Measurements from ENCODE around the gene TMEM132D. TPM values are rescaled to one million over a fixed set of nuclear protein-coding genes. Genes with fewer than 3 reads are reported as not detected.

Gene TMEM132D
- total RNA-seq, 2 experiments from 2014 or later: not detected

- Mint-ChIP-seq H3K4me3 (no peak overlapping the region), H3K36me3 (no peaks in the 10 kb centered on the region), H3K9me3 (no peaks in the 10 kb centered on the region), H3K4me1 (no peaks in the 10 kb centered on the region), H3K27me3 (peaks cover 5% of the 10 kb centered on the region), H3K27ac (no peak overlapping the region)
- no peak for DNase-seq
Measured at GRCh38 chr12:129854591-129854990, 49.2 kb downstream of the TMEM132D start.

DNA sequence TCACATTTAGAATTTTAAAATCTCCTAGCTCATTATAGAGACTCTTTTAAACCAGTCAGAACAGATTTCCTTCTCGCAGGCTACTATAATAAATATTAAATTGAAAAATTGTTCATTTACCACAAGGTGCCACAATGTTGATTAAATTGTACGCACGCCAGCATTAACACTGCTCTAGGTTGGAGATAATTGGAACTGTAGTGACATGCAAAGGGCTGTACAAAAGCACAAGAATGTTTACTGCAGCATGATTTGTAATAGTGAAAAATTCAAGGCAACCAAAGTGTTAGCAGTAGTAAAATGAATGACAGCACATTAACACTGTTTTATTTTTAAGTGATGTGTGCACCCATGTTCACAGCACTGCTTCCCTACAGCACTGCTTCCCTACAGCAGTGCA is 52.5 kb downstream of the TMEM132D start:
- Mint-ChIP-seq H3K9me3 (no peaks in the 10 kb centered on the region), H3K4me3 (no peak overlapping the region), H3K27ac (no peak overlapping the region), H3K27me3 (peaks cover 7% of the 10 kb centered on the region), H3K4me1 (no peaks in the 10 kb centered on the region), H3K36me3 (no peaks in the 10 kb centered on the region)
- no peak for DNase-seq

- Mint-ChIP-seq H3K9me3 (no peaks in the 10 kb centered on the region), H3K4me1 (no peaks in the 10 kb centered on the region), H3K27ac (no peak overlapping the region), H3K4me3 (no peak overlapping the region), H3K27me3 (peaks cover 7% of the 10 kb centered on the region), H3K36me3 (no peaks in the 10 kb centered on the region)
- DNase-seq: no peak
Measured at GRCh38 chr12:129848876-129849275, 54.9 kb downstream of the TMEM132D start.

DNA sequence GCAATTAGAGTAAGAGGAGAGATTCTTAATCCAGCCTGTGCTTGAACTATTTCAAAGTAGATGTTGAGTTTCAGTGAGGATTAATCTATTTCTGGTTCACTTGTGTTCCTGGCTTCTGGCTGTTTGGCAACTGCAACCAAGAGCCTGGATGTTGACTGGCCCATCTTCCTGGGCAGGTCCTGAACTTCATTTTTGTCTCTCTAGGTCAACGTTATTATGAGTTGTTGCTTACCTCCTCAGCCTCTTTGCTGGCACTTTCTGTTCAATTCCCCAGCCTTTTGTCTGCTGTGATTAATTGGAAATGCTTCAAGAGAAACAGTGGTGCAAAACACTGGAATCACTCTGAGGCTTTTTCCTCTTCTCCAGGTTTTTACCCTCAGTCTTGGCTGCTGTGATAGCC is 56.8 kb downstream of the TMEM132D start:
- Mint-ChIP-seq H3K27me3 (peaks cover 7% of the 10 kb centered on the region), H3K9me3 (no peaks in the 10 kb centered on the region), H3K36me3 (no peaks in the 10 kb centered on the region), H3K4me1 (no peaks in the 10 kb centered on the region), H3K27ac (no peak overlapping the region), H3K4me3 (no peak overlapping the region)
- no peak for DNase-seq

DNA sequence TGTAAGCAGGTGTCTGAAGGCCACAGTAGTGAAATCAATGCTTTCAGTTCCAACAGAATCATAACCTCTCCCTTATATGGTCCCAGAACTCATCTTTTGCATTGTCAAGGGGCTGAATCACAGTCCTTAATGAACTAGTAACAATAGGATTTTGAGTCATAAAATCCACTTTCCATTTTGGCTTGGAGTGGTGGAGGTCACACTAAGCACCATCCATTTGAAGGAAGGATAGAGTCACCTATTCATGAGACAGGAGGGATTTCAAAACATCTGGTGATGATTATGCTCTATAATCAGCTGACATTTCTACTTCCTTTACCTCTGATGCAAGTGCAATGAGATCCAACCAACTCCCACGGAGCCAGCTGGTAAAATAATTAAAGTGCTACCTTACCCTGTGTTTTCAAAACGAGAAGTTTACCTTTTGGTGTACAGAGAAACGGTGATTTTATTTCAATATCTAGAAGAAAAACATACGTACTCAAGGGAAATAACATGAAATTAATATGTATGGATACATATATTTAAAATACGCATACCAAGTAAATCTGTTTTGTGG is 59.1 kb downstream of the TMEM132D start:
- no peak for DNase-seq
- Mint-ChIP-seq H3K4me3 (no peak overlapping the region), H3K36me3 (no peaks in the 10 kb centered on the region), H3K4me1 (no peaks in the 10 kb centered on the region), H3K9me3 (no peaks in the 10 kb centered on the region), H3K27me3 (peaks cover 3% of the 10 kb centered on the region), H3K27ac (no peak overlapping the region)

DNA sequence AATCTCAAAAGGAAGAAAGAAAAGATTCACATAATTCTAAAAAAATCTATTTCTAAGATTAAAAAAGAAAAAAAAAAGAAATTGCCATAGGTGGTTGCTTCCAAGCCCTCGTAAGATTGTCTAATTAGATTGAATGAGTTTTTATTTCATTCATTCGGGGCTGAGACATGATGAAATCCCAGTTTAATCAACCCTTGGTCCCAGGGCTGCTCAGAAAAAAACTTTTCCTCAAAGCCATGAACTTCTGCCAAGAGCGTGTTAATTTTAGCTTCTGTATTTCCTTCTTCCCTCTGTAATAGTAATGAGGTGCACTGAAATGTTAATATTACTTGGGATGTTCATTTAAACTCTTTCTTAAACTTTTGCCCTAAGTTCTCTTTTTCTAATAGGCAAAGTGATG is 62.6 kb downstream of the TMEM132D start:
- no peaks in the 10 kb centered on the region for H3K4me1 Mint-ChIP-seq
- H3K27ac Mint-ChIP-seq: no peak overlapping the region
- no peak for DNase-seq
- no peak overlapping the region for H3K4me3 Mint-ChIP-seq
- no peaks in the 10 kb centered on the region for H3K9me3 Mint-ChIP-seq
- H3K27me3 Mint-ChIP-seq: no peaks in the 10 kb centered on the region
- no peaks in the 10 kb centered on the region for H3K36me3 Mint-ChIP-seq

GRCh38 chr12:129840145-129840884 is 63.5 kb downstream of the TMEM132D start:
- Mint-ChIP-seq H3K9me3 (no peaks in the 10 kb centered on the region), H3K36me3 (no peaks in the 10 kb centered on the region), H3K27ac (no peak overlapping the region), H3K4me1 (no peaks in the 10 kb centered on the region), H3K27me3 (no peaks in the 10 kb centered on the region), H3K4me3 (no peak overlapping the region)
- no peak for DNase-seq

DNA sequence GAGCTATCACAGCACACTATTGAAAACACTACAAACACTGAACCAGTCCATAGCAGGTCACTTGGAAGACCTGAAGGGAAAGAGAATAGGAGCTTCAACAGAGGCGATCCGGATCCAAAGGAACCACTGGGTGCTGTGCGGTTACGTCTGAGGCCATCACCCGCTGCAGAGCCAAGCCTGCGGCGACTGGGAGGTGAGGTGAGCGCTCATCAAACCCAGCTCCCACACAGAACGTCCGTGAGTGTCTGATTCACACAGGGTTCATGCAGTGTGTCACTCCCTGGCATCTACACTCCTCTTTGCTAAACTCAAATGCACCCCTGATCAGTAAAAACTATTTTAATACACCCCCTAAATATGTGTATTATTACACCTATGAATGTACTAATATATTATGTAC is 64.1 kb downstream of the TMEM132D start:
- H3K36me3 Mint-ChIP-seq: no peaks in the 10 kb centered on the region
- H3K27ac Mint-ChIP-seq: no peak overlapping the region
- H3K9me3 Mint-ChIP-seq: no peaks in the 10 kb centered on the region
- no peak for DNase-seq
- H3K4me3 Mint-ChIP-seq: no peak overlapping the region
- H3K27me3 Mint-ChIP-seq: no peaks in the 10 kb centered on the region
- H3K4me1 Mint-ChIP-seq: no peaks in the 10 kb centered on the region

DNA sequence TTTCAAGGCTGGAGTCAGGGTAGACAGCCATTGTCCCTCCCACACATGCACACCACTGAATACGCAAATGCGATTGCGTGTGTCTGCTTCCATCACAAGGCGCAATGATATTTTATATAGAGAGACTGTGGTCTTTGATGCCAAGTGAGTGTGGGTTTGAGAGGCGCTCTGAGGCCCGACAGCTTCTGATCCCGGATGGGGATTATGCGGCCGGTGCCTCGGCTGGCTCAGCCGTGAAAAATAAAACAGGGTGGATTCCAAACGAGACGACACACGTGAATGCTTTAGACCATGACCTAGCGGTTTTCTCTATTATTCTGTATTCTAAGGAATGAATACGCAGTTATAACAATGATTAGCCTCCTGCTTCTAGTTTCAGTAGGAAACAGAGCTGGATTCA is 72.5 kb downstream of the TMEM132D start:
- H3K27me3 Mint-ChIP-seq: no peaks in the 10 kb centered on the region
- H3K4me3 Mint-ChIP-seq: no peak overlapping the region
- H3K27ac Mint-ChIP-seq: no peak overlapping the region
- peaks cover 1% of the 10 kb centered on the region for H3K9me3 Mint-ChIP-seq
- no peak for DNase-seq
- no peaks in the 10 kb centered on the region for H3K4me1 Mint-ChIP-seq
- H3K36me3 Mint-ChIP-seq: no peaks in the 10 kb centered on the region

DNA sequence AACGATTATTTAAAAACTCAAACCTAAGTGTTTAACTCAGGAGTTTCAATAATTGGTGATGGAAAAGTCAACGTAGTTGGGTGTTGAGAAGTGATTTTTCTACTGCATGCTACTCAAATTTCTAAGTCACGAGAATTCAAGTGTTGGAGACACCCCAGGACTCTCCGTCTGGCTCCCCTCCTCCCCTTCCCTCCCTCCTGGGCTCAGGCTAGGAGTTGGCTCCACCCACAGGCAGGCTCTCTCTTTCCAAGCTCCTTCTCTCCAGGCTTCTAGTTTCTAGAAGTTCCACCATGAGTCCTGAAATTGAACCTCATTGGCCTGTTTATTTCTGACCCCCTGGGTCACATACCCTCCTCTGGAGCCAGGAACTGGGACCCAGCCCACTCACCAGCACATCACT is 73.0 kb downstream of the TMEM132D start:
- Mint-ChIP-seq H3K36me3 (no peaks in the 10 kb centered on the region), H3K27ac (no peak overlapping the region), H3K9me3 (peaks cover 1% of the 10 kb centered on the region), H3K27me3 (no peaks in the 10 kb centered on the region), H3K4me3 (no peak overlapping the region), H3K4me1 (no peaks in the 10 kb centered on the region)
- DNase-seq: no peak

GRCh38 chr12:129827866-129828384 is 75.9 kb downstream of the TMEM132D start:
- Mint-ChIP-seq H3K36me3 (no peaks in the 10 kb centered on the region), H3K4me3 (no peak overlapping the region), H3K27me3 (no peaks in the 10 kb centered on the region), H3K9me3 (peaks cover 3% of the 10 kb centered on the region), H3K4me1 (no peaks in the 10 kb centered on the region), H3K27ac (no peak overlapping the region)
- no peak for DNase-seq

DNA sequence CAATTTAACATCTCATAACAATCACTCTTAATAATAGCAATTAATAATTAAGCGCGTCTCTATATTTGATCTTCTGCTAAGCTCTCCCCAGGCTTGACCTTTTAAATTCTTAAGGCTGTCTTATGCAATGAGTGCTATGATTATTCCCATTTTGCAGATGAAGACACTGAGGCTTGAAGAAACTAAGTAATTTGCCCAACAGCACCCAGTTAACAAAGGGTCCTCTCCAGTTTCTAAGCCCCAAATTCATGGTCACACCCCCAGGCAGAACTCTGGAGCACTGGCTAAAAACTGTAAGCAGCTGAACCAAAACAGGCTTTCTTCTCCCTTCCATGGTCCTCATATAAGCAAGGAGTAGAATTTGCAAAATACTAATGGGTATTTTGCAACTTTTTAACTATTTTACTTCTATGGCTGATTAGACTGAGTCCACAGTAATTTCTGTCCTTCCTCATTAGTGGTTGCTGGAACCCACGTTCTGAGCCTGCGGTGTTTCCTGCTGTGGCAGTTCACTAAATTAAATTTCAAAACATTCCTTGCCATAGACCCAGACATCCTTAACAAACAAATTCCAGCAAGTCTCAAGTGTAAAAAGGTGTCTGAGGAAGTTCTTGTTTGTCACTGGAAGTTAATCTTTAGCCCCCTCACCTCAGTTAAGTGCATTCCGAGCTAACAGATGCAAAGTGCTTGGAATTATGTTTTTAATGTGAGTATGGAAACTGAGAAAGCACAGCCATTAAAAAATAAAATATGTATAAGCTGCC is 76.5 kb downstream of the TMEM132D start:
- Mint-ChIP-seq H3K4me1 (no peaks in the 10 kb centered on the region), H3K9me3 (peaks cover 3% of the 10 kb centered on the region), H3K4me3 (no peak overlapping the region), H3K36me3 (no peaks in the 10 kb centered on the region), H3K27me3 (no peaks in the 10 kb centered on the region), H3K27ac (no peak overlapping the region)
- DNase-seq: no peak

DNA sequence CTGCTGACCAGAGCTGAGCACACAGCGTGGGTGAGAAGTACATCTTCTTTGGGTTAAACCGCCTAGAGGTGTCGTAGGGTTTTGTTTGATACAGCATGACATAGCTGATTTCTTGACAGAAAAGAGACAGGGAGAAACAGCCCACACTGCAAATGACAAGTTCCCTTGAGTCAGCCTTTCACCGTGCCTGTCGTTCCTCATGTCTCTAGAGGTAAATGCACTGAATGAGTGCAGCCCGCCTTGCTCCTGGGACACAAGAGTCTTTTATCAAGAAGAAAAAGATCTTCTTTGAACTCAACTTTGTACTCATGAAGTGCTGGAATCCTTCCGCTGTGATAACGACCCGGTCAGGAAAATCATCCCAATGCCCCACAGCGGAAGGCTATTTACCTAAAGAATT is 77.6 kb downstream of the TMEM132D start:
- H3K9me3 Mint-ChIP-seq: peaks cover 3% of the 10 kb centered on the region
- DNase-seq: no peak
- H3K36me3 Mint-ChIP-seq: no peaks in the 10 kb centered on the region
- H3K27me3 Mint-ChIP-seq: no peaks in the 10 kb centered on the region
- H3K4me3 Mint-ChIP-seq: no peak overlapping the region
- H3K4me1 Mint-ChIP-seq: no peaks in the 10 kb centered on the region
- no peak overlapping the region for H3K27ac Mint-ChIP-seq

DNA sequence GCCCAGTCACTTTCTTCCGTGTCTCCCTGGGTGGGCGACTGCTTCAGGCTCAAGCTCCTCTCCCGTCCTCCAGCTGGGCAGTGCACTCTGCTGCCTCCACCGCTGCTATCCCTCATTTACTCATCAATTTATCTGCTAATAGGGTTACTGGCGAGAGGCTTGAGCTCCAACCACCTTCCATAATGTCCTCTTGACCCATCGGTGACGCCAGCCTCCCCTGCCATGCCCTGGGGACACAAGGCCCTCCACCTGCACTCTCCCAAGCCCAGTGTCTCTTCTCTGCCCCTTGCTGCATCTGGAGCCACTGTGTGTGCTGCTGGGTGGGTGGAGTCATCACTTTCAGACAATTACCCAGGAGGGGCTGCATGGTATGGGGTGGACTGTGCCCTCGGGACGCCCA is 78.5 kb downstream of the TMEM132D start:
- Mint-ChIP-seq H3K27me3 (no peaks in the 10 kb centered on the region), H3K4me1 (no peaks in the 10 kb centered on the region), H3K36me3 (no peaks in the 10 kb centered on the region), H3K9me3 (peaks cover 3% of the 10 kb centered on the region), H3K4me3 (no peak overlapping the region), H3K27ac (no peak overlapping the region)
- DNase-seq: no peak

- no peaks in the 10 kb centered on the region for H3K36me3 Mint-ChIP-seq
- H3K9me3 Mint-ChIP-seq: peaks cover 2% of the 10 kb centered on the region
- no peaks in the 10 kb centered on the region for H3K4me1 Mint-ChIP-seq
- no peak overlapping the region for H3K27ac Mint-ChIP-seq
- H3K4me3 Mint-ChIP-seq: no peak overlapping the region
- no peak for DNase-seq
- H3K27me3 Mint-ChIP-seq: no peaks in the 10 kb centered on the region
Measured at GRCh38 chr12:129821964-129822363, 81.9 kb downstream of the TMEM132D start.
